PC-3 (cell line): Measurements from ENCODE around the gene SLC16A12.

ENCODE experiments used
- EZH2 ChIP-seq: fragments of 300-600 bp; sonication (generic); IDR thresholded peaks from one replicate; pipeline ENCODE4 v1.6.1; 2017; ENCODE audit warnings: antibody characterized with exemption, mild to moderate bottlenecking, low read length; ENCODE audit not compliant: unreplicated experiment
- EZH2phosphoT487 ChIP-seq: fragments of 300-600 bp; sonication (generic); IDR thresholded peaks from 2 replicates; pipeline ENCODE4 v1.6.1; 2018; ENCODE audit warnings: mild to moderate bottlenecking, antibody characterized with exemption, low read length, borderline replicate concordance
- TF ChIP-seq, protein P1 (sequence below): fragments of 300-600 bp; sonication (generic); conservative IDR thresholded peaks from 2 replicates; pipeline ENCODE4 v1.5.1; 2017; ENCODE audit warnings: antibody characterized with exemption, low read depth, mild to moderate bottlenecking, low read length

DNA sequence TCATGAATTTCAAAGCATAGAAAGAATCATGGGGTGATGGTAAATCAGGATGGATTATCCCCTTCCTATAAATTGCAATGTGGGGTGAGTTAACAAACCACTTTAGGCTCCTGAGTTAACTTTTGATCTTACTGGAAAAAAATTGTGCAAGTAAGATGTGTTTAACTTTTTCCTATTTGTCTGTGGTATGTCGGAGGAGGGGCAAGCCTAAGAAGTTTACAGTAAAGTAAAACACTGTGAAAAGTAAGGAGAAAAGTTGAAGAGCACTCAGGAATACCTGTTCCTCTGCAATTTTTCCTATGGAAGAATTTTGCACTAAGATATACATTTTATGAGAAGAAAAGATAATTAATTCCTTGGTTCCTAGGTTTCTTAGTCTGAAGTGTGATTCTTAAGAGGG, 76.6 kb downstream of the SLC16A12 start:
- TF ChIP-seq, protein P1, sequence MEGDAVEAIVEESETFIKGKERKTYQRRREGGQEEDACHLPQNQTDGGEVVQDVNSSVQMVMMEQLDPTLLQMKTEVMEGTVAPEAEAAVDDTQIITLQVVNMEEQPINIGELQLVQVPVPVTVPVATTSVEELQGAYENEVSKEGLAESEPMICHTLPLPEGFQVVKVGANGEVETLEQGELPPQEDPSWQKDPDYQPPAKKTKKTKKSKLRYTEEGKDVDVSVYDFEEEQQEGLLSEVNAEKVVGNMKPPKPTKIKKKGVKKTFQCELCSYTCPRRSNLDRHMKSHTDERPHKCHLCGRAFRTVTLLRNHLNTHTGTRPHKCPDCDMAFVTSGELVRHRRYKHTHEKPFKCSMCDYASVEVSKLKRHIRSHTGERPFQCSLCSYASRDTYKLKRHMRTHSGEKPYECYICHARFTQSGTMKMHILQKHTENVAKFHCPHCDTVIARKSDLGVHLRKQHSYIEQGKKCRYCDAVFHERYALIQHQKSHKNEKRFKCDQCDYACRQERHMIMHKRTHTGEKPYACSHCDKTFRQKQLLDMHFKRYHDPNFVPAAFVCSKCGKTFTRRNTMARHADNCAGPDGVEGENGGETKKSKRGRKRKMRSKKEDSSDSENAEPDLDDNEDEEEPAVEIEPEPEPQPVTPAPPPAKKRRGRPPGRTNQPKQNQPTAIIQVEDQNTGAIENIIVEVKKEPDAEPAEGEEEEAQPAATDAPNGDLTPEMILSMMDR, result no peak
- TF ChIP-seq EZH2phosphoT487 (no peak), EZH2 (no peak)
